Stimulated activated CD4-positive, alpha-beta T cell treated with anti-CD3 and anti-CD28 coated beads, Interleukin-15, amount 100 ng/mL, for 1 hour (primary cell): ENCODE measurements around the gene C2orf76.
A peak's percentile ranks its signal among the peaks of the same experiment; 100 is the strongest.
"Not testable (repeated sequence)": the region's sequence is repeated elsewhere in the genome, so short reads cannot be mapped to it uniquely, and the experiment has no call there.

Experiments used
- DNase-seq, 2 donors: peaks; one replicate each; pipeline ENCODE4 v3.0.0-alpha.2; 2020; ENCODE audit warnings: low read depth in 1 of 2, low spot score in 1 of 2

Gene C2orf76

GRCh38 chr2:119301413-119301812 is 65.2 kb downstream of the C2orf76 start:
- DNase-seq = no peak

GRCh38 chr2:119295688-119296375 is 70.8 kb downstream of the C2orf76 start:
- no peak for DNase-seq

- DNase-seq = no peak
Measured at GRCh38 chr2:119294671-119295070, 72.0 kb downstream of the C2orf76 start.

GRCh38 chr2:119293900-119294299 is 72.7 kb downstream of the C2orf76 start:
- DNase-seq = no peak

GRCh38 chr2:119293254-119293653 is 73.4 kb downstream of the C2orf76 start:
- DNase-seq = no peak

- DNase-seq = no peak
Measured at GRCh38 chr2:119292226-119292625, 74.4 kb downstream of the C2orf76 start.

GRCh38 chr2:119291588-119292167 is 75.0 kb downstream of the C2orf76 start:
- DNase-seq = no peak

GRCh38 chr2:119290859-119291587 is 75.6 kb downstream of the C2orf76 start:
- peak; percentile 39 to 49 for DNase-seq

GRCh38 chr2:119289642-119290041 is 77.0 kb downstream of the C2orf76 start:
- DNase-seq = no peak

GRCh38 chr2:119289093-119289492 is 77.5 kb downstream of the C2orf76 start:
- no peak for DNase-seq

- DNase-seq = no peak
Measured at GRCh38 chr2:119288576-119288975, 78.1 kb downstream of the C2orf76 start.

- no peak for DNase-seq
Measured at GRCh38 chr2:119286661-119287060, 80.0 kb downstream of the C2orf76 start.

- DNase-seq = no peak
Measured at GRCh38 chr2:119283873-119284331, 82.7 kb downstream of the C2orf76 start.

GRCh38 chr2:119282996-119283511 is 83.6 kb downstream of the C2orf76 start:
- DNase-seq = no peak

GRCh38 chr2:119282146-119282995 is 84.3 kb downstream of the C2orf76 start:
- no peak for DNase-seq

GRCh38 chr2:119280680-119281079 is 86.0 kb downstream of the C2orf76 start:
- no peak for DNase-seq

GRCh38 chr2:119279666-119280065 is 87.0 kb downstream of the C2orf76 start:
- DNase-seq = no peak

- DNase-seq = no peak
Measured at GRCh38 chr2:119278946-119279345, 87.7 kb downstream of the C2orf76 start.

GRCh38 chr2:119278385-119278784 is 88.2 kb downstream of the C2orf76 start:
- DNase-seq = not testable (repeated sequence)

GRCh38 chr2:119276864-119277263 is 89.8 kb downstream of the C2orf76 start:
- DNase-seq = no peak

- DNase-seq = no peak
Measured at GRCh38 chr2:119267604-119268003, 99.0 kb downstream of the C2orf76 start.
